Measurements from ENCODE around the gene RAP1GAP2. TPM values are rescaled to one million over a fixed set of nuclear protein-coding genes. Genes with fewer than 3 reads are reported as not detected.

The RAP1GAP2 gene
- total RNA-seq, 4 donors from 2014 or later, result 0.85 to 2.4 (median 1.5) TPM

GRCh38 chr17:2852221-2852620 is 56.0 kb downstream of the RAP1GAP2 start:
- TF ChIP-seq CTCF (IDR thresholded peaks at IDR 0.05 in 4 of 5, conservative IDR thresholded peaks at IDR 0.05 in 1 of 5) (no peak), POLR2A (IDR thresholded peaks at IDR 0.05) (no peak)
- ATAC-seq, result no peak
- in situ Hi-C loops (cut with MboI; ENCODE audit: low sequenced_read_pairs in 4 of 4) (loop anchor here in 1 of 4 donors (10.0 kb wide), 1 partner anchor 163 kb away; no protein-coding TSS in a partner anchor), intact Hi-C loops (cut with DNase I; ENCODE audit: low total_unique reads) (loop anchor here (10.0 kb wide), 1 partner anchor 83 kb away; no protein-coding TSS in a partner anchor)
- Histone ChIP-seq H3K36me3 (no peaks in the 10 kb centered on the region), H3K4me1 (peaks cover 8 to 13% of the 10 kb centered on the region in 2 donors), H3K4me3 (no peak overlapping the region), H3K27me3 (peaks cover 11 to 36% (median 27%) of the 10 kb centered on the region in 3 donors), H3K27ac (peak overlapping the region in 1 of 4 donors; percentile 24), H3K9me3 (no peaks in the 10 kb centered on the region)
- no peak for DNase-seq

DNA sequence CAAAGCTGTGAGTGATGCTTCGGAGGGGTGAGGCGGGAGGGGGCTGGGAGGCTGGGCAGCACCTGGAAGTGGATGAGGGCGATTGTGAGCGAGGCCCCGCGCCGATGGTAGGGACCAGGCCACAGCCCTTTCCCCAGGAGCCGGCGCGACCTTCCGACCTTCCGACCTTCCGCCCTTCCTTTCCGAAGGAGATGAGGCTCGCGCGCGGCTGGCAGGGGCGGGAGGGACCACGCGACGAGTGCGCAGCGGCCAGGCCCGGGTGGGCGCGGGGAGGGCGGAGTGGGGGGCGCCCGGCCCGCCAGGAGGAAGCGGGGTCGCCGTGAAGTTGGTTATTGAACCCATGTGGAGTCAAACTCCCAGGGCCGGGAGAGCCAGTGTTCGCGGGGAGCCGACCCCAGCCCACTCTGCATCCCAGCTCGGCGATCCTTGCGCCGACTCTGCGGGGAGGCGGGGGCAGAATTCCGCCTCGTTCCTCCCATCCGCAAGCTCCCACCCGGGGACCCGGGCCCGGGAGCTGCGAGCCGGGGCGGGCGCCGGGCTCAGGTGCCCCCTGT is 56.6 kb downstream of the RAP1GAP2 start:
- Histone ChIP-seq H3K4me1 (peaks cover 8 to 13% of the 10 kb centered on the region in 2 donors), H3K27me3 (peaks cover 11 to 38% (median 33%) of the 10 kb centered on the region in 3 donors), H3K4me3 (peak overlapping the region; percentile 54 to 71 (median 60)), H3K9me3 (no peaks in the 10 kb centered on the region), H3K36me3 (no peaks in the 10 kb centered on the region), H3K27ac (peak overlapping the region in 3 of 4 donors; percentile 58 to 63 (median 59))
- TF ChIP-seq POLR2A (IDR thresholded peaks at IDR 0.05) (no peak), CTCF (IDR thresholded peaks at IDR 0.05 in 4 of 5, conservative IDR thresholded peaks at IDR 0.05 in 1 of 5) (no peak)
- intact Hi-C loops (cut with DNase I; ENCODE audit: low total_unique reads) (loop anchor here (10.0 kb wide), 1 partner anchor 82 kb away; no protein-coding TSS in a partner anchor), in situ Hi-C loops (cut with MboI; ENCODE audit: low sequenced_read_pairs in 4 of 4) (loop anchor here in 1 of 4 donors (10.0 kb wide), 1 partner anchor 162 kb away; no protein-coding TSS in a partner anchor)
- ATAC-seq (no peak), DNase-seq (no peak)

DNA sequence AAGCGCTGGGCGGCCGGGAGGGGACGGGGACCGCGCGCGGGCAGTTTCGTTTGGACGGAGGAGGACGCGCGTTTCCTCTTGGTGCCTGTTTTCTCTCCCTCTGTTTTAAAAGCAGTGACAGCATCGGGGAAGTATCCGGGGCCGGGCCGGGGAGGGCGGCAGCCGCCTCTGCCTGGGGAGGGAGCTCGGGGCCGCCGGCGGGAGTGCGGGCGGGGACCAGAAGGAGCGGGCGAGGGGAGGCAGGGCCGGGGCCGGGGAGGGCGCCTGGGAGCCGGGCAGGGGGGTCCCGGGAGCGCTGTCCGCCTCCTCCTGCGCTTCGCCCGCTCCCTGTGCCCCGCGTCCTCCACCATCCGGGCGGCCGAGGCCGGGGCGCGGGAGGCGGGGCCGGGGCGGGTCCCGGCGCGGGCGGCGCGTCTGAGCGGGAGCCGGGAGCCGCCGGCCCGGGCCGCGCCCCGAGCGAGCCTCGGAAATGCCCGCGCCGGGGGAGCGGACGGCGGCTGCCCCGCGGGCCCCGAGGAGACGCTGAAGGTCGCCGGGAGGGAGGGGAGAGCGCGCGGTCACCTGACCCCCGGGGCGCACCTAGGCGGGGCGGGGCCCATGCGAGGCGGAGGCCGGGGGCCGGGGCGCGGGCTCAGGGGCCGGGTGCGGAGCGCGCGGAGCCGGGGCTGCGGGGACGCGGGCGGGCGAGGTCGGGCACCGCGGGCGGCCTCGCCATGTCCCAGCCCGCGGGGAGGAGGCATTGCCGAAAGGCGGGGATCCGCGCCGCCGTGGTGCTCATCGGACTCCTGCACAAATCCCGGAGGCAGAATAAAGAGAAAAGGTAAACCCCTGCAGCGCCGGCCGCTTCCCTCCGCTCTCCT is 57.3 kb downstream of the RAP1GAP2 start:
- intact Hi-C loops (cut with DNase I; ENCODE audit: low total_unique reads), result loop anchor here (10.0 kb wide), 1 partner anchor 81 kb away; no protein-coding TSS in a partner anchor
- in situ Hi-C loops (cut with MboI; ENCODE audit: low sequenced_read_pairs in 4 of 4), result loop anchor here in 1 of 4 donors (10.0 kb wide), 1 partner anchor 161 kb away; no protein-coding TSS in a partner anchor

More for the DNA sequence above, 57.3 kb downstream of the RAP1GAP2 start:
- Histone ChIP-seq H3K4me3 (peak overlapping the region; percentile 54 to 71 (median 60)), H3K27ac (peak overlapping the region in 3 of 4 donors; percentile 58 to 63 (median 59)), H3K36me3 (no peaks in the 10 kb centered on the region), H3K4me1 (peaks cover 8 to 10% of the 10 kb centered on the region in 2 donors), H3K9me3 (no peaks in the 10 kb centered on the region), H3K27me3 (peaks cover 11 to 36% (median 34%) of the 10 kb centered on the region in 3 donors)
- ATAC-seq, result peak; percentile 40 to 52
- TF ChIP-seq POLR2A (IDR thresholded peaks at IDR 0.05), result no peak
- no peak for TF ChIP-seq CTCF (IDR thresholded peaks at IDR 0.05 in 4 of 5, conservative IDR thresholded peaks at IDR 0.05 in 1 of 5)
- peak in 1 of 2 donors; percentile 24 for DNase-seq

Data from gastrocnemius medialis (tissue), 4 donors.